Hepatocyte (in vitro differentiated cells): ENCODE results near the gene FHDC1. TPM values are rescaled to one million over a fixed set of nuclear protein-coding genes. Genes with fewer than 3 reads are reported as not detected.

Experiments
- DNase-seq: peaks from one replicate; pipeline ENCODE4 v3.0.0-alpha.2; 2016; ENCODE audit warnings: low spot score
- H2AFZ ChIP-seq: fragments of 200-600 bp; sonication (generic); 2 replicates; pipeline ENCODE4 v1.6.0; 2016; ENCODE audit warnings: antibody characterized with exemption, mild to moderate bottlenecking
- H3K27ac ChIP-seq: fragments of 200-600 bp; sonication (generic); 2 replicates; pipeline ENCODE4 v1.5.1; 2016; ENCODE audit warnings: mild to moderate bottlenecking
- H3K27me3 ChIP-seq: fragments of 200-600 bp; sonication (generic); 2 replicates; pipeline ENCODE4 v1.6.1; 2016
- H3K36me3 ChIP-seq: fragments of 200-600 bp; sonication (generic); replicated peaks from 2 replicates; pipeline ENCODE4 v1.5.1; 2016; ENCODE audit warnings: low read depth; ENCODE audit not compliant: insufficient read depth
- H3K4me1 ChIP-seq: fragments of 200-600 bp; sonication (generic); 2 replicates; pipeline ENCODE4 v1.5.1; 2016; ENCODE audit warnings: mild to moderate bottlenecking, moderate library complexity; ENCODE audit not compliant: insufficient read depth
- H3K4me2 ChIP-seq: fragments of 200-600 bp; sonication (generic); 2 replicates; pipeline ENCODE4 v1.6.0; 2016
- H3K4me3 ChIP-seq: fragments of 200-600 bp; sonication (generic); 2 replicates; pipeline ENCODE4 v1.5.1; 2016; ENCODE audit warnings: mild to moderate bottlenecking
- H3K79me2 ChIP-seq: fragments of 200-600 bp; sonication (generic); 2 replicates; pipeline ENCODE4 v1.6.0; 2017; ENCODE audit warnings: mild to moderate bottlenecking
- H3K9me2 ChIP-seq: fragments of 200-600 bp; sonication (generic); replicated peaks from 2 replicates; pipeline ENCODE4 v1.6.0; 2017; ENCODE audit warnings: mild to moderate bottlenecking; ENCODE audit not compliant: insufficient read depth
- H3K9me3 ChIP-seq: fragments of 200-600 bp; sonication (generic); 2 replicates; pipeline ENCODE4 v1.5.1; 2016; ENCODE audit warnings: low read depth, mild to moderate bottlenecking
- H4K20me1 ChIP-seq: fragments of 200-600 bp; sonication (generic); 2 replicates; pipeline ENCODE4 v1.6.0; 2016; ENCODE audit warnings: mild to moderate bottlenecking; ENCODE audit not compliant: insufficient read depth, poor library complexity, severe bottlenecking
- EZH2 ChIP-seq: fragments of 200-600 bp; sonication (generic); IDR thresholded peaks from 2 replicates; pipeline ENCODE4 v1.6.1; 2016; ENCODE audit warnings: antibody characterized with exemption, mild to moderate bottlenecking, borderline replicate concordance
- EZH2phosphoT487 ChIP-seq: fragments of 200-600 bp; sonication (generic); IDR thresholded peaks from one replicate; pipeline ENCODE4 v1.6.1; 2018; ENCODE audit warnings: antibody characterized with exemption, mild to moderate bottlenecking, low read depth, moderate library complexity; ENCODE audit not compliant: unreplicated experiment, severe bottlenecking
- WGBS: methylation state at CpG from one replicate; pipeline ENCODE4 v1.1.6; 2016; ENCODE audit warnings: low lambda C conversion rate; ENCODE audit errors: missing lambda C conversion rate; 5-methylcytosine and 5-hydroxymethylcytosine counted together
- polyA plus RNA-seq: library from polyadenylated mRNA; unstranded; fragments of >200 nt; fragmentation: Nextera tagmentation; extraction: Ambion mirVana; gene quantifications from 2 replicates; pipeline ENCODE4 v1.2.1, GENCODE V29; 2016
- total RNA-seq: library from RNA; depleted of rRNA; stranded (reverse); fragments of >200 nt; gene quantifications from 2 replicates; pipeline ENCODE4 v1.2.3, GENCODE V29; 2014
- TF ChIP-seq, protein P1 (sequence below): fragments of 200-600 bp; sonication (generic); IDR thresholded peaks from 2 replicates; pipeline ENCODE4 v1.5.1; 2016; ENCODE audit warnings: antibody characterized with exemption, mild to moderate bottlenecking; ENCODE audit not compliant: poor library complexity

The FHDC1 gene
- total and polyA plus RNA-seq, 2 experiments from 2014 or later = 2.1 to 3.1 TPM

DNA sequence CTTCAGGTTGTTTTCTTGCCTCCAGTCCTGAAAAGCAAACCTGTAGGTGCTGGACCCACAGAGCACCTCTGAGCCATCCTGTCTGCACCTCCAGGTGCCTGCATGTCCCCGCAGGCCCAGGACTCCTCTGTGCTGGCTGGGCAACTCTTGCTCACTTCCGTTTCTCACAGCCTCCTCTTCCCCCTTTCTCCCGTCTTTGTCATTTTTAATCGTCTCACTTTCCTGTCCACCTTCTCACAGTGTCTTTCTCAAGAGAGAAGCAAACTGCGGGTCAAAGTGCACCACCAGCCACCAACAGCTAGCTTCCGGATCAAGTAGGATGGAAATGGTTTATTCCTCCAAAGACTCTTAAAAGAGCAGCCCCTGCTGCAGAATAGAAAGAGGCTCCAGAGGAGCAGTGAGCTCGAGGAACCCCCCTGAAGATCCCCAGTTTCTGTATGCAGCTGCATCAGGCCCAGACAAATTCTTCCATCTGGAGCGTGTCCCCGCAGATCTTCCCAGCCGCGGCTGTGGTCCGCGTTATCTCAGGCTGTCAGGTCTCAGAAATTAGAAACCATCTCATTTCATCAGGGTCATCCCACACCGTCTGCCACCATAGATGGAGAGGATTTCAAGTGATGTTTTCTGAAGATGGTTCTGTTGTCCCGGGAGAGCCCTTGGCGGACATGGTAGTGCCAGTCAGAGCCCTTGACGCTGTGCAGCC is 87.7 kb downstream of the FHDC1 start:
- no peak for TF ChIP-seq EZH2phosphoT487
- no peak for TF ChIP-seq EZH2
- TF ChIP-seq, protein P1, sequence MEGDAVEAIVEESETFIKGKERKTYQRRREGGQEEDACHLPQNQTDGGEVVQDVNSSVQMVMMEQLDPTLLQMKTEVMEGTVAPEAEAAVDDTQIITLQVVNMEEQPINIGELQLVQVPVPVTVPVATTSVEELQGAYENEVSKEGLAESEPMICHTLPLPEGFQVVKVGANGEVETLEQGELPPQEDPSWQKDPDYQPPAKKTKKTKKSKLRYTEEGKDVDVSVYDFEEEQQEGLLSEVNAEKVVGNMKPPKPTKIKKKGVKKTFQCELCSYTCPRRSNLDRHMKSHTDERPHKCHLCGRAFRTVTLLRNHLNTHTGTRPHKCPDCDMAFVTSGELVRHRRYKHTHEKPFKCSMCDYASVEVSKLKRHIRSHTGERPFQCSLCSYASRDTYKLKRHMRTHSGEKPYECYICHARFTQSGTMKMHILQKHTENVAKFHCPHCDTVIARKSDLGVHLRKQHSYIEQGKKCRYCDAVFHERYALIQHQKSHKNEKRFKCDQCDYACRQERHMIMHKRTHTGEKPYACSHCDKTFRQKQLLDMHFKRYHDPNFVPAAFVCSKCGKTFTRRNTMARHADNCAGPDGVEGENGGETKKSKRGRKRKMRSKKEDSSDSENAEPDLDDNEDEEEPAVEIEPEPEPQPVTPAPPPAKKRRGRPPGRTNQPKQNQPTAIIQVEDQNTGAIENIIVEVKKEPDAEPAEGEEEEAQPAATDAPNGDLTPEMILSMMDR = no peak
- H3K27ac ChIP-seq = peak overlapping the region; percentile 15
- no peaks in the 10 kb centered on the region for H4K20me1 ChIP-seq
- peaks cover 11% of the 10 kb centered on the region for H3K4me1 ChIP-seq
- no peak overlapping the region for H3K4me3 ChIP-seq
- H3K36me3 ChIP-seq = no peaks in the 10 kb centered on the region
- H3K9me2 ChIP-seq = no peaks in the 10 kb centered on the region
- no peaks in the 10 kb centered on the region for H3K79me2 ChIP-seq
- no peak overlapping the region for H3K4me2 ChIP-seq
- DNase-seq = no peak
- H3K9me3 ChIP-seq = no peaks in the 10 kb centered on the region
- no peaks in the 10 kb centered on the region for H3K27me3 ChIP-seq
- WGBS = 81% methylated on average over 17 of the region's 17 CpGs
- H2AFZ ChIP-seq = no peak overlapping the region

DNA sequence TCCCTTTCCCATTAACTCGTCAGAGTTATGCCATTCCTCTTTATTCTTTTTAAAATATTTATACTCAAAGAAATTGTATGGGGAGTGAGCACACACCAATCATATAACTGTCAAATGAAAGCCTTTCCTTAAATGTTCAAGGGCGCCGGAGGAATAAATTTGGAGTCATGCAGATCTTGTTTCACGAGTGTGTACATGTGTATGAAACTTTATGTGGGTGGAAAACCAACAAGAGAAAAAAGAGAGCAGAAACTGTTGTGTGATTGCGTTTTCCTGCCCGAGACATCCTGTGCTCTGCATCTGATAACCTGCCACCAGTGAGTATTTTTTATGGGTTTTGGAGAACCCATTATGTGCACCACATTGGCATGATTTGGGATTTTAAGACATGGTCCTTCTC is 88.3 kb downstream of the FHDC1 start:
- no peak overlapping the region for H2AFZ ChIP-seq
- H3K4me1 ChIP-seq = peaks cover 11% of the 10 kb centered on the region
- H3K9me3 ChIP-seq = no peaks in the 10 kb centered on the region
- no peaks in the 10 kb centered on the region for H3K9me2 ChIP-seq
- WGBS = 65% methylated on average over 6 of the region's 6 CpGs
- H3K79me2 ChIP-seq = no peaks in the 10 kb centered on the region
- no peak overlapping the region for H3K4me2 ChIP-seq
- TF ChIP-seq EZH2 = no peak
- no peak for TF ChIP-seq EZH2phosphoT487
- TF ChIP-seq, protein P1 = no peak
- H3K27ac ChIP-seq = no peak overlapping the region
- no peaks in the 10 kb centered on the region for H3K36me3 ChIP-seq
- H4K20me1 ChIP-seq = no peaks in the 10 kb centered on the region
- H3K27me3 ChIP-seq = no peaks in the 10 kb centered on the region
- DNase-seq = no peak
- no peak overlapping the region for H3K4me3 ChIP-seq

DNA sequence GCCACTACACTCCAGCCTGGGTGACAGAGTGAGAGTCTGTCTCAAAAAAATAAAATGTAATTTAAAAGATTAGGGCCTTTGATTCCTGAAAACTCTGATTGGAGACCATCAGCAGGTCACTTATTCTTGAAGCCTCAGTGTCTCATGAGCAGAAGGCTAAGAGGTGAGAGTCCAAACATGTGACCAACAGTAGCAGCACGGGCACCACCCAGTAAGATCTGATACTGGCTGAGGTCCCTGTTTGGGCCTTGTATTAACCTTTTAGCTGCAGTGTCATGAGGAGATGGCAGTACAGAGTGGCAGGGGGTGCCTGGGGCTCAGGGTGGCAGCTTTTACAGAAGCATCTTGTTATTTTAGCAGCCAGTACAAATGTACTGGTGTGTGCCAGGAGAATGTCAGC is 89.3 kb downstream of the FHDC1 start:
- Histone ChIP-seq H3K9me2 (no peaks in the 10 kb centered on the region), H3K4me3 (no peak overlapping the region), H3K27me3 (no peaks in the 10 kb centered on the region), H3K4me2 (no peak overlapping the region), H2AFZ (no peak overlapping the region), H3K9me3 (no peaks in the 10 kb centered on the region), H3K79me2 (no peaks in the 10 kb centered on the region), H3K27ac (peak overlapping the region; percentile 16), H3K36me3 (no peaks in the 10 kb centered on the region), H4K20me1 (no peaks in the 10 kb centered on the region), H3K4me1 (peaks cover 11% of the 10 kb centered on the region)
- peak; percentile 33 for DNase-seq
- TF ChIP-seq, protein P1 = no peak
- TF ChIP-seq EZH2phosphoT487 = no peak
- TF ChIP-seq EZH2 = no peak
- WGBS = 63% methylated on average over 1 of the region's 1 CpG
